Heart right ventricle (tissue), 16 donors: ENCODE data around the gene RASSF8. TPM values are rescaled to one million over a fixed set of nuclear protein-coding genes. Genes with fewer than 3 reads are reported as not detected.

Experiments used
- ATAC-seq, 8 donors: fragments of 200-7000 bp; cut with Tn5 transposase; one replicate each; pipeline ENCODE4 v1.9.1; 2020; ENCODE audit warnings: mild to moderate bottlenecking in 8 of 8, moderate library complexity in 8 of 8, moderate number of reproducible peaks in 1 of 8
- DNase-seq, 2 donors: peaks; one replicate each; pipeline ENCODE4 v3.0.0-alpha.2; 2020
- H3K27ac ChIP-seq, 10 donors: fragments of 200-600 bp; sonication (generic) in 2 of 10; one replicate each; pipeline versions ENCODE4 v1.5.0 to v1.8.0; 2020 to 2022; ENCODE audit warnings: mild to moderate bottlenecking in 3 of 10
- H3K27me3 ChIP-seq, 7 donors: fragments of 200-600 bp; one replicate each; pipeline ENCODE4 v1.8.0; 2021 to 2022; ENCODE audit warnings: mild to moderate bottlenecking in 2 of 7
- H3K36me3 ChIP-seq, 9 donors: fragments of 200-600 bp; sonication (generic) in 1 of 9; one replicate each; pipeline versions ENCODE4 v1.5.0 to v1.8.0; 2020 to 2022; ENCODE audit warnings: mild to moderate bottlenecking in 2 of 9
- H3K4me1 ChIP-seq, 9 donors: fragments of 200-600 bp; sonication (generic) in 1 of 9; one replicate each; pipeline versions ENCODE4 v1.5.0 to v1.8.0; 2020 to 2022; ENCODE audit warnings: mild to moderate bottlenecking in 4 of 9
- H3K4me3 ChIP-seq, 10 donors: fragments of 200-600 bp; sonication (generic) in 2 of 10; one replicate each; pipeline versions ENCODE4 v1.5.0 to v1.8.0; 2020 to 2022; ENCODE audit warnings: mild to moderate bottlenecking in 7 of 10, moderate library complexity in 2 of 10
- H3K9me3 ChIP-seq, 11 donors: fragments of 200-600 bp in 10 of 11; sonication (generic) in 2 of 11; one replicate each; pipeline versions ENCODE4 v1.5.0 to v1.8.0; 2013 to 2022; ENCODE audit warnings: mild to moderate bottlenecking in 2 of 11, control low read depth in 1 of 11, moderate library complexity in 1 of 11
- CTCF ChIP-seq, 9 donors: fragments of 200-600 bp; sonication (generic) in 2 of 9; IDR thresholded peaks; one replicate each; pipeline versions ENCODE4 v1.5.0 to v1.8.0; 2021 to 2022; ENCODE audit warnings: antibody characterized with exemption in 9 of 9, mild to moderate bottlenecking in 5 of 9, moderate library complexity in 1 of 9
- WGBS, 2 donors: extraction: QIAGEN DNeasy Blood & Tissue Kit; methylation state at CpG; one replicate each; pipeline ENCODE4 v1.1.7; 2013; ENCODE audit warnings: inconsistent platforms in 1 of 2; 5-methylcytosine and 5-hydroxymethylcytosine counted together
- intact Hi-C, 10 donors: fragments of 100-400 bp; cut with DNase I; formaldehyde crosslinking; loops; one replicate each; pipeline versions ENCODE4 v1.11.1 to v1.14.2; 2022
- polyA plus RNA-seq, 2 donors: library from polyadenylated mRNA; stranded (reverse); fragments of 200-250 nt; gene quantifications; one replicate each; pipeline ENCODE4 v1.2.3, GENCODE V29; 2013
- total RNA-seq, 10 donors: library from RNA; stranded (reverse); fragmentation: NEBNext Ultra II Directional in 3 of 10; extraction: Animal tissue kit (Norgen Biotek cat#: 25700) in 3 of 10; gene quantifications; one replicate each; pipeline versions ENCODE4 v1.2.1 to v1.2.4, GENCODE V29; 2021 to 2023
- donor health status: Arrhythmogenic right ventricular cardiomyopathy.
- donor health status: ischemic (EF 13 %, LVEDD 7.1; RV severe dilation, severe dysfunction).
- donor health status: healthy with polysubstance abuse.
- donor health status: DM: no; HTN: yes; CAD: no.
- donor health status: DM: no; HTN: no; CAD: no.
- donor health status: ischemic (EF 25% LVEDD 6.9; RV normal size, moderate dysfunction).
- donor health status: ischemic (EF 25% LVEDD 5.7; RV mildly dilated, moderate dysfunction).
- donor health status: healthy.
- donor health status: DM: yes; HTN: yes; CAD: no.
- donor health status: Ischemic cardiomyopathy.
- donor health status: ischemic (EF 35%, LVEDD 5.7; RV mildly dilated, moderate dysfunction).
- donor health status: nonischemic (EF 11% LVEDD 7.7; RV severe dilation, severe dysfunction).
- donor health status: DM: yes; HTN: yes; CAD: no.
- donor health status: PGD.
- donor health status: ischemic (EF 29% LVEDD 5.4; RV normal size, mild dysfunction).
- donor health status: nonischemic (EF 23%, LVEDD 6.1; RV moderate dilation, normal function).

RASSF8 gene
- total and polyA plus RNA-seq, 12 donors: 5.7 to 43.9 (median 28.9) TPM

- no peaks in the 10 kb centered on the region for H3K9me3 ChIP-seq
- no peak for TF ChIP-seq CTCF (IDR thresholded peaks at IDR 0.05)
- WGBS, 2 donors: 88 to 97% methylated on average over 4 to 6 of the region's 6 CpGs
- H3K27ac ChIP-seq: no peak overlapping the region
- ATAC-seq: no peak
- no peak for DNase-seq
- no peaks in the 10 kb centered on the region for H3K27me3 ChIP-seq
- intact Hi-C loops: loop anchor here in 3 of 10 donors (10.0 kb wide), 3 partner anchors 64 to 506 kb away; partner anchors contain the start of gene BHLHE41 (in 1 of the 3)
- H3K36me3 ChIP-seq: peaks cover 0 to 30% (median 0%) of the 10 kb centered on the region in 9 donors
- H3K4me1 ChIP-seq: no peaks in the 10 kb centered on the region
- no peak overlapping the region for H3K4me3 ChIP-seq
Observed at GRCh38 chr12:25950329-25951115, 8.0 kb upstream of the RASSF8 start.

GRCh38 chr12:25957793-25958427, 572 bp upstream of the RASSF8 start:
- peak in 7 of 8 donors; percentile 18 to 55 (median 40) for ATAC-seq
- intact Hi-C loops: loop anchor here in 8 of 10 donors (2.0 to 10.0 kb wide), 9 partner anchors 54 to 521 kb away; partner anchors contain the start of gene BHLHE41 (in 1 of the 8)
- H3K4me1 ChIP-seq: peaks cover 0 to 38% (median 17%) of the 10 kb centered on the region in 9 donors
- H3K36me3 ChIP-seq: peaks cover 0 to 30% (median 0%) of the 10 kb centered on the region in 9 donors
- no peaks in the 10 kb centered on the region for H3K9me3 ChIP-seq
- TF ChIP-seq CTCF (IDR thresholded peaks at IDR 0.05): peak in 1 of 9 donors; percentile 26
- peak overlapping the region; percentile 14 to 93 (median 80) for H3K4me3 ChIP-seq
- H3K27ac ChIP-seq: peak overlapping the region; percentile 88 to 99 (median 93)
- WGBS, 2 donors: 0% methylated on average over 33 to 38 of the region's 38 CpGs
- DNase-seq: no peak
- H3K27me3 ChIP-seq: peaks cover 0 to 36% (median 0%) of the 10 kb centered on the region in 7 donors

GRCh38 chr12:25959071-25959961, 834 bp downstream of the RASSF8 start:
- peak overlapping the region; percentile 68 to 94 (median 81) for H3K4me3 ChIP-seq
- peak in 3 of 9 donors; percentile 9 to 31 (median 26) for TF ChIP-seq CTCF (IDR thresholded peaks at IDR 0.05)
- peak overlapping the region; percentile 81 to 99 (median 90) for H3K27ac ChIP-seq
- DNase-seq: peak; percentile 33 to 60
- peaks cover 0 to 18% (median 0%) of the 10 kb centered on the region in 9 donors for H3K36me3 ChIP-seq
- intact Hi-C loops: loop anchor here in 8 of 10 donors (2.0 to 10.0 kb wide), 9 partner anchors 53 to 522 kb away; partner anchors contain the start of gene BHLHE41 (in 1 of the 8)
- H3K27me3 ChIP-seq: peaks cover 0 to 36% (median 0%) of the 10 kb centered on the region in 7 donors
- ATAC-seq: peak; percentile 25 to 76 (median 54)
- WGBS, 2 donors: 0 to 1% methylated on average over 56 to 57 of the region's 57 CpGs
- peaks cover 0 to 49% (median 18%) of the 10 kb centered on the region in 9 donors for H3K4me1 ChIP-seq
- H3K9me3 ChIP-seq: no peaks in the 10 kb centered on the region
